ENCODE data around the gene AAK1.

DNA sequence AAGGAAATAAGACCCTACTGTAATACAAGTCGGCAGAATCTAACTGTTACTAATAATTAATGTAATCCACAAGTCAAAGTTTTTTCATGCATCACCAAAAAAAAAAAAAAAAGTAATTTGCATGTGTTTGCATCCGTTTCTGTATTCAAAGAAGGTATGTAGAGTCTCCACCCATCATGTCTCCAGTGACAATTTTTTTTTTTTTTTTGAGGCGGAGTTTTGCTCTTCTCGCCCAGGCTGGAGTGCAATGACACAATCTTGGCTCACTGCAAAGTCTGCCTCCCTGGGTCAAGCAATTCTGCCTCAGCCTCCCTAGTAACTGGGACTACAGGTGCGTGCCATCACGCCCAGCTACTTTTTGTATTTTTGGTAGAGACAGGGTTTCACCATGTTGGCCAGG is 182.1 kb downstream of the AAK1 start:
- TF ChIP-seq, protein P1, sequence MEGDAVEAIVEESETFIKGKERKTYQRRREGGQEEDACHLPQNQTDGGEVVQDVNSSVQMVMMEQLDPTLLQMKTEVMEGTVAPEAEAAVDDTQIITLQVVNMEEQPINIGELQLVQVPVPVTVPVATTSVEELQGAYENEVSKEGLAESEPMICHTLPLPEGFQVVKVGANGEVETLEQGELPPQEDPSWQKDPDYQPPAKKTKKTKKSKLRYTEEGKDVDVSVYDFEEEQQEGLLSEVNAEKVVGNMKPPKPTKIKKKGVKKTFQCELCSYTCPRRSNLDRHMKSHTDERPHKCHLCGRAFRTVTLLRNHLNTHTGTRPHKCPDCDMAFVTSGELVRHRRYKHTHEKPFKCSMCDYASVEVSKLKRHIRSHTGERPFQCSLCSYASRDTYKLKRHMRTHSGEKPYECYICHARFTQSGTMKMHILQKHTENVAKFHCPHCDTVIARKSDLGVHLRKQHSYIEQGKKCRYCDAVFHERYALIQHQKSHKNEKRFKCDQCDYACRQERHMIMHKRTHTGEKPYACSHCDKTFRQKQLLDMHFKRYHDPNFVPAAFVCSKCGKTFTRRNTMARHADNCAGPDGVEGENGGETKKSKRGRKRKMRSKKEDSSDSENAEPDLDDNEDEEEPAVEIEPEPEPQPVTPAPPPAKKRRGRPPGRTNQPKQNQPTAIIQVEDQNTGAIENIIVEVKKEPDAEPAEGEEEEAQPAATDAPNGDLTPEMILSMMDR (IDR thresholded peaks at IDR 0.05), result no peak
- TF ChIP-seq POLR2AphosphoS5 (IDR thresholded peaks at IDR 0.05), result no peak

Measured in prostate gland (tissue), 2 donors.